ENCODE measurements around the gene GRHL3.

GRHL3 gene

DNA sequence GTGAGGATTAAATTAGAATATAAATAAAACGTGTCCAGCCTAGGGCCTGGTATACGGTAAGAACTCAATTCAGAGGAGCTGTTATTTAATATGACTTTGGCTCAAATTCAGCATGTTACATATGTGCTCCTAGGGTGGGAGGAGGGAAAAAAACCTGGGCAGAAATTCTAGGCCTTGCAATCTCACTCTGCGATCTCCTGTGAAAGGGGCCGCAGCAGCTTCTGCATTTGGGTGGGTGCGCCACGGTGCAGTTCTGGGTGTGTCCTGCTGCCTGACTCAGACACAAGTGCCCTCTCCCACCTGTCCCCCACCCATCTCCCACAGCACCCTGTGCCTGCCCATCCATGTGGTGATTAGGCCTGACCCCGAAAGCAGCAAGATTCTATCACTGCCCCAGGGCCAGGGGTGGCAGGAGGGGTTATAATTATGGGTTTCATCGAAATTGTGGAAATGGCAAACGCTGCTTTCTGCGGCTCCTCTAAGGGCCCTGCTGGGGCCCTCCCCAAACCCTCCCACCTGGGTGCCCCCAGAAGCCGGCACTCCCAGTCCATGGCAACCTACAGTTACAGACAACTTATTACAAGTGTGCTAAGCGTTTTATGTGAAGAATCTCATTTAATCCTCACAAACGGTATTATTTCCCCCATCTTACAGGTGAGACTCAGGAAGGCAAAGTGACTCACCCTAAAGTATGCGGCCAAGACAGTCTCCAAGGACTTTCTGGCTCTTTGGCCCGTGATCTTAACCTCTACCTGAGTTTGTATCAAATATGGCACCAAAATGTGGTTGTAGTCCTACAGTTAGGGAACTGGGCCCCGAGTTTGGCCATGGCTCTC, 25.5 kb upstream of the GRHL3 start:
- no peak for DNase-seq (ENCODE audit: low read depth in 2 of 2)

DNA sequence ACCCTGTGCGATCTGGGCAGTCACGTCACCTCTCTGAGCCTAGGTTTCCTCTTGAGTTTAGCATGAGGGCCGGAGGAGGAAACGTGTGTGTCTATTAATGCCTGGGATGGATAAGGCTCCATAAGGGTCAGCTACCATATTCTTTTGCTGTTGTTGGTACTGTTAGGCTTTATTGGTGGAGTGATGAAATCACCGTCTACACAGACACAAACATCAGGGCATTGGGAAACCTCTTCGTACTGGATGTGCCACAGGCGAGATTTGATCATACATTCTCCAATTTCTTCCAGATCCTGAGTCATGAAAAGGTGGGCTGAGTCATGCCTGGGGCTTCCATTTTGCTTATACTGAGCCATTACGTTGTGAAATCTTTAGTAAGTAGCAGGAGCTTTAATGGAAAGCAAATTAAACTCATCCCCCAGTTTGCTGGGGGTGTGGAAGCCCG, 24.9 kb upstream of the GRHL3 start:
- DNase-seq (ENCODE audit: low read depth in 2 of 2), result no peak

DNA sequence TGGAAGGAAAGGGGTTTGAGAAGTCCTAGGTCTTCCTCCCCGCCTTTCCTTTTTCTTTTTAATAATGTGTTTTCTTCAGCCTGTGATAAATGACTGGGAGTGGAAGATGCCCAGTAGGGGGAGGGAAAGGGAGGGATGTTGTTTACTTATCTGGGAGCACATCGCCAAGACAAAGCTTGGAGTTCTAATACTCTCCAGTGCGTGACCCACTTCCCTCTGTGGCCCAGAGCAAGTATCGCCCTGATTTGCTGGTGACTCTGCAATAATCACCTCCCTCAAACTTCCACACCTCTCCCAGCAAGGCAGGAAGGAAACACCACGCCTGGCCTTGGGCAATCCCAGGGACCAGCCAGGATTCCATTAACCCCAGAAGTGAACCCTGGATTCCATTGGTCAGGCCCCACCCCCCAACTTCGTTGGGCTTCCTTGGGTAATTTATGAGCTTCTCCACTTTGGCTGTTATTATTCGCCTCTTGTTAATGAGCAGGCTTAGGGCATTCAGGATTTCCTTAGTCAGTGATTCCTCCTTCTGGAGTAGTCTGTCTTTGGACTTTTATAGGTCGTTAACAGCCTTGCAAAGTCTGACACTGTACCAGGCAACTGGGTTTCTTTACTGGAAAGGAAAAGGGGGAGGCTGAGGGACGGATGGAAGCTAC, 24.3 kb upstream of the GRHL3 start:
- DNase-seq (ENCODE audit: low read depth in 2 of 2), result no peak

GRCh38 chr1:24295535-24295934, 23.6 kb upstream of the GRHL3 start:
- no peak for DNase-seq (ENCODE audit: low read depth in 2 of 2)

- DNase-seq (ENCODE audit: low read depth in 2 of 2), result no peak
Observed at GRCh38 chr1:24297187-24297851, 21.8 kb upstream of the GRHL3 start.

GRCh38 chr1:24297852-24298232, 21.3 kb upstream of the GRHL3 start:
- DNase-seq (ENCODE audit: low read depth in 2 of 2), result no peak

- DNase-seq (ENCODE audit: low read depth in 2 of 2), result no peak
Observed at GRCh38 chr1:24298606-24299005, 20.6 kb upstream of the GRHL3 start.

GRCh38 chr1:24299901-24300300, 19.3 kb upstream of the GRHL3 start:
- DNase-seq (ENCODE audit: low read depth in 2 of 2), result no peak

DNA sequence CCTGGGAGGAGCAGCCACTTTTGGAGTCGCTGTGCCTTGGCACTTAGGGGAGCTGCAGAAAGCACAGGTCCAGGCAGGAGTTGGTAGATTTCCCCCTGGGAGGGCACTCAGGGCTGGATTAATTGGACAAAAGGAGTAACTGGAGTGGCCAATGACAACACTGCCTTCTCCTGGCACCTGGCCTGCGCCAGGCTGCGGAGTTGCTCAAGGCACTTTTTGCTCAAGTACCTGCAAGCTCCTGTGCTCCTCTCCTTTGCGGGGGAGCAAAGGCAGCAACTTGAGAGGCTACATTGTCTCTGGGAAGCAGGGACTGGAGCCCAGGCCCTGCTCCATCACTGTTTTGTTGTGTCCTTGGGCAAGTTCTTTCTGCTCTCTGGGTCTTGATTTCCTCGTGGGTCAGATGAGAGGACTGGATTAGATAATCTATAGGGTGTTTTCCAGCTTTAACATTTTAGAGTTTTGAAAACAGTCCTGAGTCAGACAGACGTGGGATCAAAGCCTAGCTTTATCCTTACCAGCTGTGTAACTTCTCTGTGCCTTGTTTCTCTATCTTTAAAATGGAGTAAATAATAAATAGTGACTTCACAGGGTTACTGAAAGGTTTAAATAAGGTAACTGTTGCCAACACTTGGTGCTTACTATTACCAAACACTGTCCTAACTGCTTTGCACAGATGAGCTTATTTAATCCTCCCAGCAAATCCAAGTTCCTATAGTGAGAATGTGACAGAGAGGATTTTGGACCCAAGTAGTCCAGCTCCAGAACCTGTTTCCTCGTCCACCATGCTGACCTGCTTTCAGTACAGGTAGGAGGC, 18.0 kb upstream of the GRHL3 start:
- DNase-seq (ENCODE audit: low read depth in 2 of 2), result no peak

GRCh38 chr1:24301785-24302175, 17.4 kb upstream of the GRHL3 start:
- no peak for DNase-seq (ENCODE audit: low read depth in 2 of 2)

DNA sequence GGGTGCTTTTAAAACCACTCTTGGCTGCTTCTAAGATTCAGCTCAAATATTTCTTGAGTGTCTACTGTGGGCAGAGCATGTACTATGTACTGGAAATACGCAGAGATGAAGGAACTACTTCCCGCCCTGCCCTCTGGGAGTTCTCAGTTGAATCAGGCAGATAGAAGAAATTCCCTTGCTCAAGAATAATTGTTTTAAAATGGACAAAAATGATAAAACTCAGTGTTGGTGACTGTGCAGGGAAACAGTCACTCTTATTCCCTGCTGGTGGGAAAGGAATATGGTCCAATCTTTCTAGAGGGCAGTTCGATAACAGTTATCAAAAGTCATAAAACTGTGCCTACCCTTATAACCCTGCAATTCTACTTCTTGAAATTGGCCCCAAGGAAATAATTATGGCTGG, 16.9 kb upstream of the GRHL3 start:
- DNase-seq (ENCODE audit: low read depth in 2 of 2), result no peak

DNA sequence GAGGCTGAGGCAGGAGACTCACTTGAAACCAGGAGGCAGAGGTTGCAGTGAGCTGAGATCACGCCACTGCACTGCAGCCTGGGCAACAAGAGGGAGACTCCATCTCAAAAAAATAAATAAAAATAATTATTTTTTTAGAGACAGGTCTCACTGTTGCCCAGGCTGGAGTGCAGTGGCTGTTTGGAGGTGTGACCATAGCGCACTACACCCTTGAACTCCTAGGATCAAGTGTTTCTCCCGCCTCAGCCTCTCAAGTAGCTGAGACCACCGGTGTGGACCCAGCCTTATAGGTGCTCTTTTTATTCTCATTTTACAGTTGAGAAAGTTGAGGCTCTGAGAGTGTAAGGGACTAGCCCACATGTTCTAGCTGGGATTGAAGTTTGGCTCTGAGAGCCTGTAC, 15.6 kb upstream of the GRHL3 start:
- no peak for DNase-seq (ENCODE audit: low read depth in 2 of 2)

GRCh38 chr1:24304763-24305162, 14.4 kb upstream of the GRHL3 start:
- DNase-seq (ENCODE audit: low read depth in 2 of 2), result no peak

GRCh38 chr1:24308365-24309015, 10.7 kb upstream of the GRHL3 start:
- DNase-seq (ENCODE audit: low read depth in 2 of 2), result no peak

DNA sequence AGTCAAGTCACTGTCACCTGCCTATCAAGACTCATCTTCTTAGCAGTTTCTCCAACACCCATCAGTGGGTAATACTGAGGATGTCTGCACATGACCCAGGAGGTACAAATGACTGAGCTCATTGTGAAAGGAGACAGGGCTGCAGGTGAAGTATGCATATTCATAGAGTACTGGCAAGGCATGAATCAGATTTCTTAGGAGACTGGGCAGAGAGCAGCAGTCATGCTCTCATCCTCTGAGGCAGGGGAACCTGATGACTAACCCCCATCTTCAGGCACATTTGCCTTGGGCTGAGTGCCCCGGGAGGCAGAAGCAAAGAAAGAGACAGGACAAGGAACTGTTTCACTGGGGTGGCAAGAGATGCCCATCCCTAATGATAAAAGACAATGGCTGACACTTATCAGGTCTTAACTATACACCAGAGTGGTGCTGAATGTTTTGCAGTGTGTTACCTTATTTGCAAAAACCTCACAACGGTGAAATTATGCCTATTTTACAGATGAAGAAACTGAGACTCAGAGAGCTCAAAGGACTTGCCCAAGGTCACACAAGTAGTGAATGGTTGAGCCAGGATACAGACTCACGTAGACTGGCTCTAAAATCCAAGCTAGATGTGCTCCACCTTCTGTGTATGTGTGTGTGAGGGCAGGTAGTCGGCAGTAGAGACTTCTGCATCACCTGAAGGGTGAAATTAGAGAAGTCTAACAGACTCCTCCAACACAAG, 9.2 kb upstream of the GRHL3 start:
- no peak for DNase-seq (ENCODE audit: low read depth in 2 of 2)

GRCh38 chr1:24311234-24311633, 7.9 kb upstream of the GRHL3 start:
- DNase-seq (ENCODE audit: low read depth in 2 of 2), result no peak

- no peak for DNase-seq (ENCODE audit: low read depth in 2 of 2)
Observed at GRCh38 chr1:24311741-24312140, 7.4 kb upstream of the GRHL3 start.

DNA sequence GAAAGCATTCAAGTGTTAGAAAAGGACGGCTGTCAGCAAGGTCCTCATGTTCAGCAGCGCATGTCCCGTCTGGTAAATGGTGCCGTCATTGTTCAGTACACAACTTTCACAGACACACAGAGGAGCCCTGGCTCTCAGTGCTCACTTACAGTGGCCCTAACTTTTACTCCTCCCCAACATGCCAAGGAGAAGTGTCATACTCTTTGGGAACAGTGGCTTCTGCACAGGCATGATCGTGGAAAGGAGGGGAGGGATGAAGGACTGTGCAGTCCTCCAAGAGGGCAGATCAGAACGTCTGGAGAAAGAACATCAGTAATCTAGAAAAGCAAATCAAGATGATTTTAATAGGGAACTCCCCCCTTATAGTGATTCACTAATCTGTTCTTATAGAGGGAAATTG, 3.8 kb upstream of the GRHL3 start:
- no peak for DNase-seq (ENCODE audit: low read depth in 2 of 2)

- DNase-seq (ENCODE audit: low read depth in 2 of 2), result no peak
Observed at GRCh38 chr1:24316645-24317044, 2.5 kb upstream of the GRHL3 start.

- no peak for DNase-seq (ENCODE audit: low read depth in 2 of 2)
Observed at GRCh38 chr1:24317081-24317480, 2.1 kb upstream of the GRHL3 start.

All from stimulated activated CD8-positive, alpha-beta memory T cell treated with anti-CD3 and anti-CD28 coated beads, Interleukin-7, amount 100 ng/mL, for 1 hour (primary cell).